NT2/D1 (cell line): ENCODE data around the gene OR52E6.

ENCODE experiments used
- SUZ12 ChIP-seq: IDR thresholded peaks from 2 replicates; pipeline ENCODE4 v1.6.1; 2011; ENCODE audit not compliant: insufficient read length, insufficient read depth; ENCODE audit errors: extremely low read depth
- YY1 ChIP-seq: IDR thresholded peaks from 2 replicates; pipeline ENCODE4 v1.6.1; 2011; ENCODE audit not compliant: insufficient read length, insufficient read depth
- ZNF274 ChIP-seq: IDR thresholded peaks from 2 replicates; pipeline ENCODE4 v1.6.1; 2011; ENCODE audit warnings: mild to moderate bottlenecking, low read depth, low read length

DNA sequence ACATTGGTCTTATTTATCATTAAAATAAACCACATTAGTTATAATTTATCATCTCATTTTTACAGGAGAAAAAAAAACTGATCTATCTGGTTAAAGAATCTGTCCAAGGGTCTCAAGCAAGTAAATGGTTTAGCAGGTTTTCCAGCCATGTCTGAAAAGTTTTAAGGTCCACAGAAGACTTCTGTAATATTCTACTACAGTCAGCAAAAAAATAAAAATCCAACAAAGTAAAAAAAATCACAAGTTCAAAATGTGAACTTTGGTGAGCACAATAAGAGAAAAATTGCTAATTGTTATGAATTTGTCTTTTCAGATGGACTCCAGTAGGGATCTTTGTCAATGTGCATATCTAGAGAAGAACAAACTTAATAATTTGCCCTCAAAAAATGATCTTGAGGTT is 40.1 kb upstream of the OR52E6 start:
- TF ChIP-seq YY1 (no peak), ZNF274 (no peak), SUZ12 (no peak)
